HepG2 (cell line): ENCODE measurements around the gene ORC6. TPM values are rescaled to one million over a fixed set of nuclear protein-coding genes. Genes with fewer than 3 reads are reported as not detected.

Experiments used
- ATAD3A ChIP-seq: sonication (generic); formaldehyde crosslinking; IDR thresholded peaks from 2 replicates; pipeline ENCODE4 v1.4.0; 2020; ENCODE audit warnings: missing genetic modification reagents
- ETV6 ChIP-seq: sonication (generic); formaldehyde crosslinking; conservative IDR thresholded peaks from 2 replicates; pipeline ENCODE4 v1.4.0; 2020; ENCODE audit warnings: missing genetic modification reagents
- KMT2A ChIP-seq: sonication (generic); formaldehyde crosslinking; IDR thresholded peaks from 2 replicates; pipeline ENCODE4 v1.4.0; 2020; ENCODE audit warnings: missing genetic modification reagents
- MBD4 ChIP-seq: IDR thresholded peaks from 2 replicates; pipeline ENCODE4 v1.6.1; 2012; ENCODE audit warnings: low read length, inconsistent platforms, borderline replicate concordance
- MTF1 ChIP-seq: sonication (generic); formaldehyde crosslinking; IDR thresholded peaks from 2 replicates; pipeline ENCODE4 v1.5.0; 2020; ENCODE audit warnings: missing genetic modification reagents
- MTF2 ChIP-seq: sonication (generic); formaldehyde crosslinking; IDR thresholded peaks from 2 replicates; pipeline ENCODE4 v1.5.0; 2020; ENCODE audit warnings: missing genetic modification reagents, borderline replicate concordance
- MXD4 ChIP-seq: IDR thresholded peaks from 2 replicates; pipeline ENCODE4 v1.6.1; 2016; ENCODE audit warnings: mild to moderate bottlenecking, missing biosample characterization, missing genetic modification reagents
- RBFOX2 ChIP-seq: fragments of 200-400 bp; formaldehyde crosslinking; IDR thresholded peaks from 2 replicates; pipeline ENCODE4 v1.6.1; 2017; ENCODE audit warnings: low read depth, mild to moderate bottlenecking, low read length
- SNAPC4 ChIP-seq: sonication (generic); formaldehyde crosslinking; IDR thresholded peaks from 2 replicates; pipeline ENCODE4 v1.4.0; 2020; ENCODE audit warnings: mild to moderate bottlenecking, missing genetic modification reagents
- SUZ12 ChIP-seq: fragments of 150-350 bp; IDR thresholded peaks from 2 replicates; pipeline ENCODE4 v1.6.1; 2014; ENCODE audit warnings: low read depth, low read length
- ZBTB2 ChIP-seq: sonication (generic); formaldehyde crosslinking; IDR thresholded peaks from 2 replicates; pipeline ENCODE4 v1.8.0; 2022; ENCODE audit warnings: low read depth, missing genetic modification reagents
- ZNF12 ChIP-seq: sonication (generic); formaldehyde crosslinking; IDR thresholded peaks from 2 replicates; pipeline ENCODE4 v1.5.0; 2020; ENCODE audit warnings: missing genetic modification reagents
- ZNF224 ChIP-seq: sonication (generic); formaldehyde crosslinking; IDR thresholded peaks from 2 replicates; pipeline ENCODE4 v1.5.0; 2020; ENCODE audit warnings: mild to moderate bottlenecking, missing genetic modification reagents
- ZNF230 ChIP-seq: sonication (generic); formaldehyde crosslinking; IDR thresholded peaks from 2 replicates; pipeline ENCODE4 v1.4.0; 2020; ENCODE audit warnings: mild to moderate bottlenecking, missing genetic modification reagents
- ZNF333 ChIP-seq: sonication (generic); formaldehyde crosslinking; IDR thresholded peaks from 2 replicates; pipeline ENCODE4 v1.4.0; 2020; ENCODE audit warnings: mild to moderate bottlenecking, missing genetic modification reagents, borderline replicate concordance
- ZNF468 ChIP-seq: sonication (generic); formaldehyde crosslinking; IDR thresholded peaks from 2 replicates; pipeline ENCODE4 v1.8.0; 2022; ENCODE audit warnings: mild to moderate bottlenecking, moderate library complexity, missing genetic modification reagents
- ZNF546 ChIP-seq: sonication (generic); formaldehyde crosslinking; conservative IDR thresholded peaks from 2 replicates; pipeline ENCODE4 v1.8.1; 2023; ENCODE audit warnings: mild to moderate bottlenecking, missing genetic modification reagents
- ZNF570 ChIP-seq: sonication (generic); formaldehyde crosslinking; IDR thresholded peaks from 2 replicates; pipeline ENCODE4 v1.4.0; 2020; ENCODE audit warnings: mild to moderate bottlenecking, missing genetic modification reagents, borderline replicate concordance
- ZNF619 ChIP-seq: sonication (generic); formaldehyde crosslinking; IDR thresholded peaks from 2 replicates; pipeline ENCODE4 v1.4.0; 2020; ENCODE audit warnings: mild to moderate bottlenecking, missing genetic modification reagents
- ZNF761 ChIP-seq: sonication (generic); formaldehyde crosslinking; conservative IDR thresholded peaks from 2 replicates; pipeline ENCODE4 v1.4.0; 2020; ENCODE audit warnings: mild to moderate bottlenecking, missing genetic modification reagents
- ZNF772 ChIP-seq: sonication (generic); formaldehyde crosslinking; IDR thresholded peaks from 2 replicates; pipeline ENCODE4 v1.5.0; 2020; ENCODE audit warnings: mild to moderate bottlenecking, missing genetic modification reagents
- ZNF776 ChIP-seq: sonication (generic); formaldehyde crosslinking; IDR thresholded peaks from 2 replicates; pipeline ENCODE4 v1.4.0; 2020; ENCODE audit warnings: mild to moderate bottlenecking, missing genetic modification reagents
- polyA plus RNA-seq, 8 experiments: library from polyadenylated mRNA; depleted of rRNA in 3 of 8; stranded (reverse) in 7 of 8; unstranded in 1 of 8; fragments of >200 nt; fragmentation: Illumina TruSeq in 4 of 8; extraction: Trizol in 4 of 8; gene quantifications; 2 replicates each; pipeline versions ENCODE4 v1.2.1 to v1.2.3, GENCODE V29; 2011 to 2016; ENCODE audit warnings: low read depth in 4 of 8, missing spikeins in 1 of 8, mixed read lengths in 1 of 8; ENCODE audit not compliant: insufficient read depth in 1 of 8
- total RNA-seq, 5 experiments: library from RNA; depleted of rRNA; stranded (reverse); fragments of >200 nt; fragmentation: Illumina TruSeq; extraction: Trizol; gene quantifications; 2 replicates each; pipeline ENCODE4 v1.2.3, GENCODE V29; 2016; ENCODE audit warnings: low read depth in 1 of 5

The ORC6 gene
- total and polyA plus RNA-seq, 2 of the 13 experiments (the other 11 are each of a cell fraction or from before 2014, with no cell fraction given), result 34.2 to 69.8 TPM

GRCh38 chr16:46689365-46690280 lies at the start of gene ORC6 (continued):
- TF ChIP-seq SNAPC4 (CRISPR knock-in tag) (no peak), ZNF776 (CRISPR knock-in tag) (peak; percentile 88), MTF1 (no peak; the same call in 1 of the 2 replicates), ZNF224 (CRISPR knock-in tag) (no peak), RBFOX2 (peak; percentile 78), SUZ12 (no peak), ZNF12 (CRISPR knock-in tag) (no peak), ZNF761 (CRISPR knock-in tag) (no peak), MTF2 (no peak), ZBTB2 (CRISPR knock-in tag) (no peak; the same call in 1 of the 2 replicates), ZNF546 (0 out of 2 replicates have a peak, but pooled peaks have one; percentile 55), ZNF333 (CRISPR knock-in tag) (no peak; the same call in 1 of the 2 replicates), MBD4 (no peak), ATAD3A (no peak), ETV6 (CRISPR knock-in tag) (no peak), ZNF570 (CRISPR knock-in tag) (peak; percentile 95; the same call in 1 of the 2 replicates), ZNF772 (0 out of 2 replicates have a peak, but pooled peaks have one; percentile 16), ZNF619 (CRISPR knock-in tag) (peak; percentile 80), MXD4 (CRISPR knock-in tag) (peak; percentile 98), KMT2A (CRISPR knock-in tag) (peak; percentile 83), ZNF468 (0 out of 2 replicates have a peak, but pooled peaks have one; percentile 31), ZNF230 (CRISPR knock-in tag) (no peak; the same call in 1 of the 2 replicates)
